Measurements from ENCODE around the gene E2F7.

Gene E2F7

GRCh38 chr12:77007476-77007875 lies 57.9 kb downstream of the E2F7 start:
- no peak for TF ChIP-seq WT1 (tag by site-specific recombination; IDR thresholded peaks at IDR 0.05)
- TF ChIP-seq BCL11B (tag by site-specific recombination; IDR thresholded peaks at IDR 0.05; ENCODE audit: low read depth) = no peak
- TF ChIP-seq ZBTB49 (tag by site-specific recombination; IDR thresholded peaks at IDR 0.05; ENCODE audit: low read depth) = no peak
- Histone ChIP-seq H3K4me3 (ENCODE audit: low read depth, low read length) (no peak overlapping the region), H3K9me3 (ENCODE audit: control insufficient read depth, insufficient read depth, low read depth, low read length) (no peaks in the 10 kb centered on the region), H3K36me3 (ENCODE audit: control insufficient read depth in 2 of 2, insufficient read depth in 1 of 2, low read length in 2 of 2) (no peaks in the 10 kb centered on the region), H3K4me1 (ENCODE audit: control insufficient read depth, insufficient read depth, low read length) (no peaks in the 10 kb centered on the region), H3K27ac (ENCODE audit: extremely low read depth, low read depth, low read length) (no peak overlapping the region)
- ChIA-PET POLR2A (no interaction called here), CTCF (interaction anchor here (1.5 kb wide), 1 partner anchor 216 kb away, joined by 3 read pairs; no protein-coding TSS in a partner anchor)

- Histone ChIP-seq H3K36me3 (ENCODE audit: control insufficient read depth in 2 of 2, insufficient read depth in 1 of 2, low read length in 2 of 2) (no peaks in the 10 kb centered on the region), H3K4me1 (ENCODE audit: control insufficient read depth, insufficient read depth, low read length) (no peaks in the 10 kb centered on the region), H3K9me3 (ENCODE audit: control insufficient read depth, insufficient read depth, low read depth, low read length) (no peaks in the 10 kb centered on the region), H3K4me3 (ENCODE audit: low read depth, low read length) (no peak overlapping the region), H3K27ac (ENCODE audit: extremely low read depth, low read depth, low read length) (no peak overlapping the region)
- CTCF ChIA-PET = no interaction called here
- TF ChIP-seq ZNF701 (tag by site-specific recombination; IDR thresholded peaks at IDR 0.05) (no peak), ZNF426 (tag by site-specific recombination; IDR thresholded peaks at IDR 0.05) (no peak), KLF16 (tag by site-specific recombination; IDR thresholded peaks at IDR 0.05) (no peak)
- POLR2A ChIA-PET = no interaction called here
Measured at GRCh38 chr12:77005611-77006098, 59.7 kb downstream of the E2F7 start.

- ChIA-PET POLR2A (no interaction called here), CTCF (no interaction called here)
- no peaks in the 10 kb centered on the region for H3K9me3 ChIP-seq (ENCODE audit: control insufficient read depth, insufficient read depth, low read depth, low read length)
- H3K4me3 ChIP-seq (ENCODE audit: low read depth, low read length) = no peak overlapping the region
- H3K4me1 ChIP-seq (ENCODE audit: control insufficient read depth, insufficient read depth, low read length) = no peaks in the 10 kb centered on the region
- no peaks in the 10 kb centered on the region for H3K36me3 ChIP-seq (ENCODE audit: control insufficient read depth in 2 of 2, insufficient read depth in 1 of 2, low read length in 2 of 2)
- H3K27ac ChIP-seq (ENCODE audit: extremely low read depth, low read depth, low read length) = no peak overlapping the region
- TF ChIP-seq ELK4 (IDR thresholded peaks at IDR 0.05; ENCODE audit: borderline replicate concordance, low read depth, low read length) (no peak), ZNF704 (tag by site-specific recombination; IDR thresholded peaks at IDR 0.05) (no peak), ZNF211 (tag by site-specific recombination; IDR thresholded peaks at IDR 0.05; ENCODE audit: low read depth) (no peak), ZNF133 (tag by site-specific recombination; IDR thresholded peaks at IDR 0.05) (no peak)
Measured at GRCh38 chr12:77003914-77004313, 61.5 kb downstream of the E2F7 start.

GRCh38 chr12:77003246-77003645 lies 62.1 kb downstream of the E2F7 start:
- no peak for TF ChIP-seq ZNF530 (tag by site-specific recombination; IDR thresholded peaks at IDR 0.05; ENCODE audit: low read depth)
- TF ChIP-seq ZNF292 (tag by site-specific recombination; IDR thresholded peaks at IDR 0.05; ENCODE audit: borderline replicate concordance, low read depth) = no peak
- no peak for TF ChIP-seq KLF1 (tag by site-specific recombination; IDR thresholded peaks at IDR 0.05)
- TF ChIP-seq HOXA7 (CRISPR knock-in tag; IDR thresholded peaks at IDR 0.05; ENCODE audit: borderline replicate concordance) = no peak
- no peak for TF ChIP-seq ZNF654 (tag by site-specific recombination; IDR thresholded peaks at IDR 0.05; ENCODE audit: low read depth)
- no peak for TF ChIP-seq ZNF837 (tag by site-specific recombination; IDR thresholded peaks at IDR 0.05)
- TF ChIP-seq ZNF629 (tag by site-specific recombination; IDR thresholded peaks at IDR 0.05) = no peak
- no peak for TF ChIP-seq ZFP37 (tag by site-specific recombination; IDR thresholded peaks at IDR 0.05)
- TF ChIP-seq SCRT2 (tag by site-specific recombination; IDR thresholded peaks at IDR 0.05) = no peak
- TF ChIP-seq ZNF560 (tag by site-specific recombination; IDR thresholded peaks at IDR 0.05; ENCODE audit: borderline replicate concordance) = no peak
- no peak for TF ChIP-seq ZNF366 (tag by site-specific recombination; conservative IDR thresholded peaks at IDR 0.05)
- no peak for TF ChIP-seq ATF2 (tag by site-specific recombination; IDR thresholded peaks at IDR 0.05; ENCODE audit: low read depth)
- TF ChIP-seq GLIS1 (tag by site-specific recombination; IDR thresholded peaks at IDR 0.05) = no peak
- TF ChIP-seq SALL2 (tag by site-specific recombination; IDR thresholded peaks at IDR 0.05; ENCODE audit: borderline replicate concordance) = no peak
- TF ChIP-seq ZNF514 (tag by site-specific recombination; IDR thresholded peaks at IDR 0.05) = no peak
- Histone ChIP-seq H3K36me3 (ENCODE audit: control insufficient read depth in 2 of 2, insufficient read depth in 1 of 2, low read length in 2 of 2) (no peaks in the 10 kb centered on the region), H3K4me1 (ENCODE audit: control insufficient read depth, insufficient read depth, low read length) (no peaks in the 10 kb centered on the region), H3K4me3 (ENCODE audit: low read depth, low read length) (no peak overlapping the region), H3K27ac (ENCODE audit: extremely low read depth, low read depth, low read length) (no peak overlapping the region), H3K9me3 (ENCODE audit: control insufficient read depth, insufficient read depth, low read depth, low read length) (no peaks in the 10 kb centered on the region)
- POLR2A ChIA-PET = no interaction called here
- CTCF ChIA-PET = no interaction called here
